Measurements from ENCODE around the gene RBBP8NL.

- no peak for TF ChIP-seq YY1 (IDR thresholded peaks at IDR 0.05)
- TF ChIP-seq, protein P1, sequence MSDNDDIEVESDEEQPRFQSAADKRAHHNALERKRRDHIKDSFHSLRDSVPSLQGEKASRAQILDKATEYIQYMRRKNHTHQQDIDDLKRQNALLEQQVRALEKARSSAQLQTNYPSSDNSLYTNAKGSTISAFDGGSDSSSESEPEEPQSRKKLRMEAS (IDR thresholded peaks at IDR 0.05): no peak
- TF ChIP-seq, protein P2, sequence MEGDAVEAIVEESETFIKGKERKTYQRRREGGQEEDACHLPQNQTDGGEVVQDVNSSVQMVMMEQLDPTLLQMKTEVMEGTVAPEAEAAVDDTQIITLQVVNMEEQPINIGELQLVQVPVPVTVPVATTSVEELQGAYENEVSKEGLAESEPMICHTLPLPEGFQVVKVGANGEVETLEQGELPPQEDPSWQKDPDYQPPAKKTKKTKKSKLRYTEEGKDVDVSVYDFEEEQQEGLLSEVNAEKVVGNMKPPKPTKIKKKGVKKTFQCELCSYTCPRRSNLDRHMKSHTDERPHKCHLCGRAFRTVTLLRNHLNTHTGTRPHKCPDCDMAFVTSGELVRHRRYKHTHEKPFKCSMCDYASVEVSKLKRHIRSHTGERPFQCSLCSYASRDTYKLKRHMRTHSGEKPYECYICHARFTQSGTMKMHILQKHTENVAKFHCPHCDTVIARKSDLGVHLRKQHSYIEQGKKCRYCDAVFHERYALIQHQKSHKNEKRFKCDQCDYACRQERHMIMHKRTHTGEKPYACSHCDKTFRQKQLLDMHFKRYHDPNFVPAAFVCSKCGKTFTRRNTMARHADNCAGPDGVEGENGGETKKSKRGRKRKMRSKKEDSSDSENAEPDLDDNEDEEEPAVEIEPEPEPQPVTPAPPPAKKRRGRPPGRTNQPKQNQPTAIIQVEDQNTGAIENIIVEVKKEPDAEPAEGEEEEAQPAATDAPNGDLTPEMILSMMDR (IDR thresholded peaks at IDR 0.05; ENCODE audit: low read depth, low read length, missing input control): no peak
Observed at GRCh38 chr20:62466806-62467537, 39.6 kb upstream of the RBBP8NL start.
